Measurements from ENCODE around the gene DNAH3.
"Not testable (repeated sequence)": the region's sequence is repeated elsewhere in the genome, so short reads cannot be mapped to it uniquely, and the experiment has no call there.

Gene DNAH3

GRCh38 chr16:20940871-20941635 is 209.6 kb downstream of the DNAH3 start:
- Histone ChIP-seq H3K4me1 (ENCODE audit: control insufficient read depth, insufficient read depth, low read length) (0 out of 2 replicates have a peak, but pooled peaks cover 4% of the 10 kb centered on the region), H3K4me3 (ENCODE audit: low read depth, low read length) (no peak overlapping the region), H3K36me3 (ENCODE audit: control insufficient read depth, insufficient read depth, low read length) (no peaks in the 10 kb centered on the region), H3K9ac (ENCODE audit: low read depth, low read length) (no peak overlapping the region), H3K27me3 (ENCODE audit: control insufficient read depth, insufficient read depth, low read length) (no peaks in the 10 kb centered on the region), H3K27ac (ENCODE audit: low read depth, low read length) (no peak overlapping the region), H3K9me3 (ENCODE audit: control insufficient read depth, insufficient read depth, low read length) (no peaks in the 10 kb centered on the region)

GRCh38 chr16:20939611-20940010 is 211.0 kb downstream of the DNAH3 start:
- no peaks in the 10 kb centered on the region for H3K27me3 ChIP-seq (ENCODE audit: control insufficient read depth, insufficient read depth, low read length)
- no peak overlapping the region for H3K9ac ChIP-seq (ENCODE audit: low read depth, low read length)
- no peaks in the 10 kb centered on the region for H3K36me3 ChIP-seq (ENCODE audit: control insufficient read depth, insufficient read depth, low read length)
- H3K27ac ChIP-seq (ENCODE audit: low read depth, low read length): no peak overlapping the region
- no peaks in the 10 kb centered on the region for H3K4me1 ChIP-seq (ENCODE audit: control insufficient read depth, insufficient read depth, low read length)
- H3K9me3 ChIP-seq (ENCODE audit: control insufficient read depth, insufficient read depth, low read length): no peaks in the 10 kb centered on the region
- H3K4me3 ChIP-seq (ENCODE audit: low read depth, low read length): no peak overlapping the region

GRCh38 chr16:20938426-20938825 is 212.2 kb downstream of the DNAH3 start:
- Histone ChIP-seq H3K4me1 (ENCODE audit: control insufficient read depth, insufficient read depth, low read length) (no peaks in the 10 kb centered on the region), H3K9ac (ENCODE audit: low read depth, low read length) (no peak overlapping the region), H3K27me3 (ENCODE audit: control insufficient read depth, insufficient read depth, low read length) (no peaks in the 10 kb centered on the region), H3K36me3 (ENCODE audit: control insufficient read depth, insufficient read depth, low read length) (no peaks in the 10 kb centered on the region), H3K4me3 (ENCODE audit: low read depth, low read length) (no peak overlapping the region), H3K9me3 (ENCODE audit: control insufficient read depth, insufficient read depth, low read length) (no peaks in the 10 kb centered on the region), H3K27ac (ENCODE audit: low read depth, low read length) (no peak overlapping the region)

GRCh38 chr16:20937736-20938135 is 212.9 kb downstream of the DNAH3 start:
- H3K4me1 ChIP-seq (ENCODE audit: control insufficient read depth, insufficient read depth, low read length): no peaks in the 10 kb centered on the region
- H3K4me3 ChIP-seq (ENCODE audit: low read depth, low read length): no peak overlapping the region
- H3K9me3 ChIP-seq (ENCODE audit: control insufficient read depth, insufficient read depth, low read length): no peaks in the 10 kb centered on the region
- H3K36me3 ChIP-seq (ENCODE audit: control insufficient read depth, insufficient read depth, low read length): no peaks in the 10 kb centered on the region
- no peak overlapping the region for H3K9ac ChIP-seq (ENCODE audit: low read depth, low read length)
- no peak overlapping the region for H3K27ac ChIP-seq (ENCODE audit: low read depth, low read length)
- no peaks in the 10 kb centered on the region for H3K27me3 ChIP-seq (ENCODE audit: control insufficient read depth, insufficient read depth, low read length)

- no peaks in the 10 kb centered on the region for H3K36me3 ChIP-seq (ENCODE audit: control insufficient read depth, insufficient read depth, low read length)
- H3K9ac ChIP-seq (ENCODE audit: low read depth, low read length): no peak overlapping the region
- no peaks in the 10 kb centered on the region for H3K9me3 ChIP-seq (ENCODE audit: control insufficient read depth, insufficient read depth, low read length)
- no peaks in the 10 kb centered on the region for H3K27me3 ChIP-seq (ENCODE audit: control insufficient read depth, insufficient read depth, low read length)
- no peak overlapping the region for H3K4me3 ChIP-seq (ENCODE audit: low read depth, low read length)
- H3K27ac ChIP-seq (ENCODE audit: low read depth, low read length): no peak overlapping the region
- H3K4me1 ChIP-seq (ENCODE audit: control insufficient read depth, insufficient read depth, low read length): no peaks in the 10 kb centered on the region
These were observed 217.1 kb downstream of the DNAH3 start for GRCh38 chr16:20933589-20933988.

GRCh38 chr16:20931066-20931600 is 219.5 kb downstream of the DNAH3 start:
- Histone ChIP-seq H3K9ac (ENCODE audit: low read depth, low read length) (no peak overlapping the region), H3K27me3 (ENCODE audit: control insufficient read depth, insufficient read depth, low read length) (no peaks in the 10 kb centered on the region), H3K27ac (ENCODE audit: low read depth, low read length) (no peak overlapping the region), H3K4me1 (ENCODE audit: control insufficient read depth, insufficient read depth, low read length) (no peaks in the 10 kb centered on the region), H3K9me3 (ENCODE audit: control insufficient read depth, insufficient read depth, low read length) (no peaks in the 10 kb centered on the region), H3K36me3 (ENCODE audit: control insufficient read depth, insufficient read depth, low read length) (no peaks in the 10 kb centered on the region), H3K4me3 (ENCODE audit: low read depth, low read length) (no peak overlapping the region)

GRCh38 chr16:20930365-20930690 is 220.3 kb downstream of the DNAH3 start:
- Histone ChIP-seq H3K27me3 (ENCODE audit: control insufficient read depth, insufficient read depth, low read length) (no peaks in the 10 kb centered on the region), H3K9ac (ENCODE audit: low read depth, low read length) (no peak overlapping the region), H3K4me1 (ENCODE audit: control insufficient read depth, insufficient read depth, low read length) (no peaks in the 10 kb centered on the region), H3K27ac (ENCODE audit: low read depth, low read length) (no peak overlapping the region), H3K9me3 (ENCODE audit: control insufficient read depth, insufficient read depth, low read length) (no peaks in the 10 kb centered on the region), H3K36me3 (ENCODE audit: control insufficient read depth, insufficient read depth, low read length) (no peaks in the 10 kb centered on the region), H3K4me3 (ENCODE audit: low read depth, low read length) (no peak overlapping the region)

- H3K4me1 ChIP-seq (ENCODE audit: control insufficient read depth, insufficient read depth, low read length); H3K4me3 ChIP-seq (ENCODE audit: low read depth, low read length); H3K27ac ChIP-seq (ENCODE audit: low read depth, low read length); H3K27me3 ChIP-seq (ENCODE audit: control insufficient read depth, insufficient read depth, low read length); H3K36me3 ChIP-seq (ENCODE audit: control insufficient read depth, insufficient read depth, low read length); H3K9me3 ChIP-seq (ENCODE audit: control insufficient read depth, insufficient read depth, low read length); H3K9ac ChIP-seq (ENCODE audit: low read depth, low read length): not testable (repeated sequence)
These were observed 220.8 kb downstream of the DNAH3 start for GRCh38 chr16:20929676-20930364.

- peaks cover 5% of the 10 kb centered on the region; the same call in 1 of the 2 replicates for H3K36me3 ChIP-seq (ENCODE audit: control insufficient read depth, insufficient read depth, low read length)
- H3K4me3 ChIP-seq (ENCODE audit: low read depth, low read length): no peak overlapping the region
- no peak overlapping the region for H3K27ac ChIP-seq (ENCODE audit: low read depth, low read length)
- no peak overlapping the region for H3K9ac ChIP-seq (ENCODE audit: low read depth, low read length)
- H3K27me3 ChIP-seq (ENCODE audit: control insufficient read depth, insufficient read depth, low read length): no peaks in the 10 kb centered on the region
- H3K4me1 ChIP-seq (ENCODE audit: control insufficient read depth, insufficient read depth, low read length): no peaks in the 10 kb centered on the region
- no peaks in the 10 kb centered on the region for H3K9me3 ChIP-seq (ENCODE audit: control insufficient read depth, insufficient read depth, low read length)
These were observed 221.8 kb downstream of the DNAH3 start for GRCh38 chr16:20928774-20929411.

- Histone ChIP-seq H3K27me3 (ENCODE audit: control insufficient read depth, insufficient read depth, low read length) (no peaks in the 10 kb centered on the region), H3K4me3 (ENCODE audit: low read depth, low read length) (no peak overlapping the region)
These were observed 224.9 kb downstream of the DNAH3 start for GRCh38 chr16:20925751-20926150.

GRCh38 chr16:20923876-20924275 is 226.8 kb downstream of the DNAH3 start:
- Histone ChIP-seq H3K9ac (ENCODE audit: low read depth, low read length) (no peak overlapping the region), H3K27ac (ENCODE audit: low read depth, low read length) (no peak overlapping the region), H3K36me3 (ENCODE audit: control insufficient read depth, insufficient read depth, low read length) (peaks cover 8% of the 10 kb centered on the region), H3K4me3 (ENCODE audit: low read depth, low read length) (no peak overlapping the region), H3K4me1 (ENCODE audit: control insufficient read depth, insufficient read depth, low read length) (peaks cover 5% of the 10 kb centered on the region; the same call in 1 of the 2 replicates), H3K27me3 (ENCODE audit: control insufficient read depth, insufficient read depth, low read length) (no peaks in the 10 kb centered on the region), H3K9me3 (ENCODE audit: control insufficient read depth, insufficient read depth, low read length) (no peaks in the 10 kb centered on the region)

More at GRCh38 chr16:20925751-20926150, 224.9 kb downstream of the DNAH3 start:
- H3K9ac ChIP-seq (ENCODE audit: low read depth, low read length): no peak overlapping the region
- no peak overlapping the region for H3K27ac ChIP-seq (ENCODE audit: low read depth, low read length)
- no peaks in the 10 kb centered on the region for H3K4me1 ChIP-seq (ENCODE audit: control insufficient read depth, insufficient read depth, low read length)
- H3K9me3 ChIP-seq (ENCODE audit: control insufficient read depth, insufficient read depth, low read length): no peaks in the 10 kb centered on the region
- peaks cover 6% of the 10 kb centered on the region; the same call in 1 of the 2 replicates for H3K36me3 ChIP-seq (ENCODE audit: control insufficient read depth, insufficient read depth, low read length)
